ENCODE results near the gene CYP2S1. TPM values are rescaled to one million over a fixed set of nuclear protein-coding genes. Genes with fewer than 3 reads are reported as not detected.

Gene CYP2S1
- total RNA-seq, 4 donors from 2014 or later, result 0.31 to 0.64 TPM; not detected in 2

- ATAC-seq (no peak), DNase-seq (no peak)
- Histone ChIP-seq H3K4me3 (no peak overlapping the region), H3K4me1 (no peaks in the 10 kb centered on the region), H3K27ac (no peak overlapping the region), H3K27me3 (no peaks in the 10 kb centered on the region), H3K36me3 (no peaks in the 10 kb centered on the region), H3K9me3 (no peaks in the 10 kb centered on the region)
- intact Hi-C loops (cut with DNase I; ENCODE audit: low total_unique reads), result no loop called here
- no peak for TF ChIP-seq POLR2A (IDR thresholded peaks at IDR 0.05)
- no peak for TF ChIP-seq CTCF (IDR thresholded peaks at IDR 0.05 in 4 of 5, conservative IDR thresholded peaks at IDR 0.05 in 1 of 5)
- in situ Hi-C loops (cut with MboI; ENCODE audit: low sequenced_read_pairs in 4 of 4), result no loop called here
Observed at GRCh38 chr19:41248895-41249294, 55.9 kb downstream of the CYP2S1 start.

GRCh38 chr19:41249707-41250423 is 56.8 kb downstream of the CYP2S1 start:
- Histone ChIP-seq H3K27me3 (no peaks in the 10 kb centered on the region), H3K27ac (no peak overlapping the region), H3K4me3 (no peak overlapping the region), H3K4me1 (no peaks in the 10 kb centered on the region), H3K36me3 (no peaks in the 10 kb centered on the region), H3K9me3 (no peaks in the 10 kb centered on the region)
- no peak for TF ChIP-seq POLR2A (IDR thresholded peaks at IDR 0.05)
- no peak for TF ChIP-seq CTCF (IDR thresholded peaks at IDR 0.05 in 4 of 5, conservative IDR thresholded peaks at IDR 0.05 in 1 of 5)
- ATAC-seq (no peak), DNase-seq (no peak)
- intact Hi-C loops (cut with DNase I; ENCODE audit: low total_unique reads) (no loop called here), in situ Hi-C loops (cut with MboI; ENCODE audit: low sequenced_read_pairs in 4 of 4) (loop anchor here in 1 of 4 donors (25.0 kb wide), 1 partner anchor 588 kb away; no protein-coding TSS in a partner anchor)

GRCh38 chr19:41253660-41254059 is 60.6 kb downstream of the CYP2S1 start:
- Histone ChIP-seq H3K9me3 (no peaks in the 10 kb centered on the region), H3K4me3 (no peak overlapping the region), H3K4me1 (no peaks in the 10 kb centered on the region), H3K27ac (no peak overlapping the region), H3K27me3 (no peaks in the 10 kb centered on the region), H3K36me3 (no peaks in the 10 kb centered on the region)
- intact Hi-C loops (cut with DNase I; ENCODE audit: low total_unique reads), result no loop called here
- in situ Hi-C loops (cut with MboI; ENCODE audit: low sequenced_read_pairs in 4 of 4), result loop anchor here in 1 of 4 donors (25.0 kb wide), 1 partner anchor 591 kb away; no protein-coding TSS in a partner anchor
- DNase-seq, result no peak
- TF ChIP-seq CTCF (IDR thresholded peaks at IDR 0.05 in 4 of 5, conservative IDR thresholded peaks at IDR 0.05 in 1 of 5), result no peak
- TF ChIP-seq POLR2A (IDR thresholded peaks at IDR 0.05), result no peak
- no peak for ATAC-seq

- H3K27me3 ChIP-seq, result no peaks in the 10 kb centered on the region
- in situ Hi-C loops (cut with MboI; ENCODE audit: low sequenced_read_pairs in 4 of 4), result loop anchor here in 1 of 4 donors (25.0 kb wide), 1 partner anchor 593 kb away; no protein-coding TSS in a partner anchor
- no peaks in the 10 kb centered on the region for H3K4me1 ChIP-seq
- no peak for TF ChIP-seq POLR2A (IDR thresholded peaks at IDR 0.05)
- TF ChIP-seq CTCF (IDR thresholded peaks at IDR 0.05 in 4 of 5, conservative IDR thresholded peaks at IDR 0.05 in 1 of 5), result no peak
- no peaks in the 10 kb centered on the region for H3K9me3 ChIP-seq
- H3K4me3 ChIP-seq, result no peak overlapping the region
- ATAC-seq (no peak), DNase-seq (no peak)
- H3K36me3 ChIP-seq, result no peaks in the 10 kb centered on the region
- intact Hi-C loops (cut with DNase I; ENCODE audit: low total_unique reads), result no loop called here
- no peak overlapping the region for H3K27ac ChIP-seq
Observed at GRCh38 chr19:41255171-41255570, 62.2 kb downstream of the CYP2S1 start.

Other genes starting within 250 kb of the CYP2S1 start
- gene CYP2B6, start 201.9 kb upstream of the CYP2S1 start, total RNA-seq, result not detected
- not detected for gene CYP2A13, start 104.8 kb upstream of the CYP2S1 start, total RNA-seq
- gene CYP2F1, start 78.8 kb upstream of the CYP2S1 start, total RNA-seq, result not detected
- 10 to 100 TPM; 17.4 to 49.2 (median 37.4) TPM for gene AXL, start 26.0 kb downstream of the CYP2S1 start, total RNA-seq
- 100 to 1,000 TPM in 1 of 4 donors, 10 to 100 TPM in 3; 49.5 to 101 (median 92.4) TPM for gene HNRNPUL1, start 71.2 kb downstream of the CYP2S1 start, total RNA-seq
- gene CCDC97, start 117.0 kb downstream of the CYP2S1 start, total RNA-seq, result 10 to 100 TPM in 3 of 4 donors, 1 to 10 TPM in 1; 8.6 to 15.3 (median 15.1) TPM
- gene TGFB1, start 160.7 kb downstream of the CYP2S1 start, total RNA-seq, result 1 to 10 TPM; 1.9 to 5.2 (median 4.9) TPM
- 1 to 10 TPM; 2.6 to 6.9 (median 4.5) TPM for gene B9D2, start 170.9 kb downstream of the CYP2S1 start, total RNA-seq
- 10 to 100 TPM in 1 of 4 donors, 1 to 10 TPM in 3; 1.6 to 13.6 (median 4.7) TPM for gene TMEM91, start 183.3 kb downstream of the CYP2S1 start, total RNA-seq
- gene EXOSC5, start 204.1 kb downstream of the CYP2S1 start, total RNA-seq, result 10 to 100 TPM; 29.1 to 61.9 (median 40.9) TPM
- 100 to 1,000 TPM in 1 of 4 donors, 10 to 100 TPM in 3; 80.8 to 115 (median 84.1) TPM for gene BCKDHA, start 204.6 kb downstream of the CYP2S1 start, total RNA-seq
- gene B3GNT8, start 234.2 kb downstream of the CYP2S1 start, total RNA-seq, result under 1 TPM in 3 of 4 donors, not detected in 1; 0.24 to 0.33 (median 0.33) TPM
- gene DMAC2, start 246.7 kb downstream of the CYP2S1 start, total RNA-seq, result 10 to 100 TPM; 41.0 to 61.0 (median 49.8) TPM
- gene ERICH4, start 249.9 kb downstream of the CYP2S1 start, total RNA-seq, result not detected